Head of caudate nucleus (tissue), 42 donors: ENCODE results near the gene ANO6.
A peak's percentile ranks its signal among the peaks of the same experiment; 100 is the strongest.
"Not testable (repeated sequence)": the region's sequence is repeated elsewhere in the genome, so short reads cannot be mapped to it uniquely, and the experiment has no call there.

Source experiments
- DNase-seq, 42 donors: peaks; one replicate each; pipeline versions ENCODE4 v3.0.0 to v3.0.0-alpha.2; 2020 to 2021; ENCODE audit warnings: mixed read lengths in 7 of 42
- intact Hi-C: fragments of 100-400 bp; cut with DNase I; formaldehyde crosslinking; loops from one replicate; pipeline ENCODE4 v1.15.0; 2022

ANO6 gene, protein sequence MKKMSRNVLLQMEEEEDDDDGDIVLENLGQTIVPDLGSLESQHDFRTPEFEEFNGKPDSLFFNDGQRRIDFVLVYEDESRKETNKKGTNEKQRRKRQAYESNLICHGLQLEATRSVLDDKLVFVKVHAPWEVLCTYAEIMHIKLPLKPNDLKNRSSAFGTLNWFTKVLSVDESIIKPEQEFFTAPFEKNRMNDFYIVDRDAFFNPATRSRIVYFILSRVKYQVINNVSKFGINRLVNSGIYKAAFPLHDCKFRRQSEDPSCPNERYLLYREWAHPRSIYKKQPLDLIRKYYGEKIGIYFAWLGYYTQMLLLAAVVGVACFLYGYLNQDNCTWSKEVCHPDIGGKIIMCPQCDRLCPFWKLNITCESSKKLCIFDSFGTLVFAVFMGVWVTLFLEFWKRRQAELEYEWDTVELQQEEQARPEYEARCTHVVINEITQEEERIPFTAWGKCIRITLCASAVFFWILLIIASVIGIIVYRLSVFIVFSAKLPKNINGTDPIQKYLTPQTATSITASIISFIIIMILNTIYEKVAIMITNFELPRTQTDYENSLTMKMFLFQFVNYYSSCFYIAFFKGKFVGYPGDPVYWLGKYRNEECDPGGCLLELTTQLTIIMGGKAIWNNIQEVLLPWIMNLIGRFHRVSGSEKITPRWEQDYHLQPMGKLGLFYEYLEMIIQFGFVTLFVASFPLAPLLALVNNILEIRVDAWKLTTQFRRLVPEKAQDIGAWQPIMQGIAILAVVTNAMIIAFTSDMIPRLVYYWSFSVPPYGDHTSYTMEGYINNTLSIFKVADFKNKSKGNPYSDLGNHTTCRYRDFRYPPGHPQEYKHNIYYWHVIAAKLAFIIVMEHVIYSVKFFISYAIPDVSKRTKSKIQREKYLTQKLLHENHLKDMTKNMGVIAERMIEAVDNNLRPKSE

DNA sequence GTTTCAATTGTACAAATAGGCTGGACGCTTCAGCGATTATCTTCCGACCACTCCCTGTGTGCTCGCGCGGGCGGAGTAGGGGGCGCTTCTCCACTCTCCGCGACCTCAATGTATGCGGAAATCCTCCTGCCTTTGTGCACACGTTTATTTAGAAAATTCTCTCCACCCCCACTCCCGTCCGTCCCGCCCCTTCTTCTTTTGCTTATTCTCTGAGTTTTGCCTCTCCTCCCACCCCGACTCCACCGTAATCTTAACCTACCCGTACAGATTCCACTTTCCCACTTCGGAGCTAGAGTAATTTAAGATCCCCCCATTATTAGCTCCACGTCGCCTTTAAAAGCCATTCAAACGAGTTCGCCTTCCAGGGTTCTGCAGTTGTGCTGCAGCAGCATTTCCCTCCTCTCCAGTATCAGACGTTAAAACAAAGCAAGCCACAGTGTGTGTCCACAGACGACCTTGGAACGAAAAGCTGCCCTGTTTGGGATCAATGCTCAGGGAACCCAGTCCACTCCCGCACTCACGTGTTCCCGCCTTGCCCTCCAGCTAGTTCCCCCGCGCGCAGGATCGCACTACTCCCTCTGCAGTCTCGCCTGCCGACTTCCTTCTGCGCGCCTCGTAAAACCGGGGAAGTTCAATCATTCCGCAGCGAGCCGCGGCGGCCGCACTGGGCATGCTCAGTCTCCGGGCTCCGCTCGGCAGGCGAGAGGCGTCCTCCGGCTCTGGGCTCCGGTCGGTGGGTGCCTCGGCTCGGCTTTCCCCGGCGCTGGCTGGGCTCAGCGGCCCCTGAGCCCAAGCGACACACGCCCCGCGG, at the start of gene ANO6:
ANO6 (plus strand) TSS at position 677 of the 811 bp plus-strand sequence. CDS start 227 bp downstream, outside the sequence.
- intact Hi-C loops, result loop anchor here (5.0 kb wide), 1 partner anchor 512 kb away; the partner anchor contains the start of gene ARID2
- DNase-seq, result peak; percentile 55 to 95 (median 86)

DNA sequence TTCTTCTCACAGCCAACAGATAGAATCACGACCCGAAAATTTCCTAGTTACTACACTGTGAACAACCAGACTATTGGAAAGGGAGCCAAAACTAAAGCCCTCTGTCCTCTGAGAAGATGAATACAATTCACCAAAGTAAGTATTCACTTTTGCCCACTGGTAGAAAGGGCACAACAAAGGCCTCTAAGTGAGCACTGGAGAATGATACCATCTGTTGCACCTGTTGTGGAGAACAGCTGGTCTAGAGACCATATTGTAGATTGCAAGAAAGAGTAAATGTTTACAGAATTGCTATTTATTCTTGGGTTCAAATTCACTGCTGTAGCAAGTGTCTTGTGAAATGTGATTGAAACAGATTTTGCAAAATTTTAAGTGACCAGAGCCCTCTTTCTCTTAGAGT, 46.9 kb upstream of the ANO6 start:
- intact Hi-C loops, result no loop called here
- no peak for DNase-seq

DNA sequence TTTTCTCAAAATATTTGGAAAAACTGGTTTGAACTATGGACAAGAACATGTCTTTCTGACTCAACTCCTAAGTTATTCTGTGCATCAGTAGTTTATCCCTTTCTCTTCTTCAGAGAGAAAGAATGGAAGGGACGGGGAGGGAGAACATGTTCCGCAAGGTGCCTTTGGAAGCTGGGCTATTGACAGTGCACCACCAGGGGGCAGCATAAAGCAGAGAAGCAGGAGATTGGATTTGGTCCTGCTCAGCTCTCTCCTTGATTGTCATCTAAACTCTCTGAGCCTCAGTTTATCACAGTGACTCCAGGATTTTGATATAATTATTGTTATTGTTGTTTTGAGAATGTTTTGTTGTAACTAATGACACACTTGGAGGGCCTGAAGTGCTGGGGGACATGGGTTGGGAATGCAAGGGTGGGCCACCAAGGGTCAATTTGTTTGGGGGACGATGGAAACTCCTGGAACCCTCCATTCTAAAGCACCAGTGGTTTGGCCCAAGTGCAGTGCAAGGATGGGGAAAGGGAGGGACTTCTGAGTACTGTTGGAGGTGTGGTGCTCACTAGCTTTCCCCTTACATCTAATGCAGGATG, 45.3 kb upstream of the ANO6 start:
- DNase-seq, result peak; percentile 46 to 91 (median 79)
- intact Hi-C loops, result no loop called here

- intact Hi-C loops, DNase-seq: not testable (repeated sequence)
Measured at GRCh38 chr12:45173293-45173692, 42.6 kb upstream of the ANO6 start.

DNA sequence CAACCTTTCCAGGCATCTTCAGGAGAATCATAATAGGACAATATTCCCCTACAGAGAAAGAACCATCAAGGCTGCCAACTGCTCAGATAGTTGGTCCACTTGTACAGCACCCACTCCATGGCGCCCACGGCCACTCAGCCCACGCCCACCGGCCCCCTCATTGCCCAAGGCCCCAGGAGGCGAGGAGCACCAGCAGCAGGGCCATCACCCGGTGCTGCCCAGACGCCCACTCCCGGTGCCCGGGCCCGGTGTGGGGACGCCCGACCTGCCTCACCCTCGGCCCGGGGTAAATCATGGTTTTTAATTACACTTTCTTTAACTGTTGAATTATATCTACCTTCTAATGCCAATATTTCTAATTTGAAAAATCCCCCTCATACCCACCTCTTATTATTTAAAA, 41.3 kb upstream of the ANO6 start:
- intact Hi-C loops, result no loop called here
- no peak for DNase-seq

DNA sequence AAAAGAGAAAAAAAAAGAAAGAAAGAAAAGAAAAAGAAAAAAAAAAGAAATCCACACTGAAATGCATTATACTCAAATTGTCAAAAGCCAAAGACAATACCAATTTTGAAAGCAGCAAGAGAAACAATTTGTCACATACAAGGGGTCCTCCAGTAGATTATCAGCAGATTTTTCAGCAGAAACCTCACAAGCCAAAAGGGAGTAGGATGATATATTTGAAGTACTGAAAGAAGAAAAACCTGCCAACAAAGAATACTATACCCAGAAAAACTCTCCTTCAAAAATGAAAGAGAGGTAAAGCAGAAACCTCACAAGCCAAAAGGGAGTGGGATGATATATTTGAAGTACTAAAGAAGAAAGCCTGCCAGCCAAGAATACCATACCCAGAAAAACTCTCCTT, 37.1 kb upstream of the ANO6 start:
- DNase-seq, result no peak
- intact Hi-C loops, result no loop called here

- no peak for DNase-seq
- intact Hi-C loops, result no loop called here
Measured at GRCh38 chr12:45182511-45182910, 33.4 kb upstream of the ANO6 start.

- intact Hi-C loops, result no loop called here
- DNase-seq, result no peak
Measured at GRCh38 chr12:45183246-45183645, 32.6 kb upstream of the ANO6 start.

GRCh38 chr12:45184147-45184963, 31.5 kb upstream of the ANO6 start:
- intact Hi-C loops, result no loop called here
- DNase-seq, result no peak

DNA sequence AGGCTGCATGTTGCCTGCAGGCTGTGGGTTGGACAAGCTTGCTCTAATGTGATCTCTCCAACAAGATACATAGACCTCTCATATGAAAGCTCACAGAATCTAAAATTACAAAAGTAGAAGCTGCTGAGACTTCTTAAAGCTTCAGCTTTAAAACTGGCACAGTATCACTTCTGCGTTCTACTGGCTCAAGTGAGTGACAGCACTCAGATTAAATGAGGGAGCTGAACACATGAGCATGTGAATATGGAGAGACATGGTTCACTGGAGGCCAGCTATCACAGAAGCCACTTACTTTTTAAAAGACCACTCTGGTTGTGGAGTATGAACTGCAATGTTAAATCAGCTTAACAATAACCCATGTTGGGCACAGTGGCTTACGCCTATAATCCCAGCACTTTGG, 29.1 kb upstream of the ANO6 start:
- intact Hi-C loops, result no loop called here
- DNase-seq, result no peak

DNA sequence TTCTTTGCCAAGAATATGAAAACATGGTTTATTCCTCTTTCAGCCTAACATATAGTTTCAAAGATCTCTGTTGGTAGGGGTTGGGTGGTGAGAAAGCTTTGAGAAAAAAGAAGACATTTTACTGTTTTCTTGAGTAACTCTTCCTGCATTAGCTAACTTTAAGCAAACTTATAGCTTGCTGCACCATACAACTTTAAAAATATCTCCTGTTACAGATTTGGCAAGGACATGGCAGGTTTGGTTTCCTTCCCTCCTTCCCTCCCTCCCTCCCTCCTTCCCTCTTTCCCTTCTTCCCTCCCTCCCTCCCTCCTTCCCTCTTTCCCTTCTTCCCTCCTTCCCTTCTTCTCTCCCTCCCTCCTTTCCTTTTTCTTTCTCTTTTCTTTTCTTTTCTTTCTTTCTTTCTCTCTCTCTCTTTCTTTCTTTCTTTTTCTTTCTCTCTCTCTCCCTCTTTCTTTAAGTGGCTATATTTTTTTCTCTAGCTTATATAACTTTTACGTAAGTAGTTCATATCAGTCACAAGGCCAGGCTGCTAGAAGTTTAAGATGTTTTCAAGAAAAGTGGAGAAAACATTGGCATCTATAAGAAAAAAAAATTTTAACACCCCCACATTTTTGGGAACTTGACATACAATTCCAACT, 26.0 kb upstream of the ANO6 start:
- intact Hi-C loops, result no loop called here
- no peak for DNase-seq

DNA sequence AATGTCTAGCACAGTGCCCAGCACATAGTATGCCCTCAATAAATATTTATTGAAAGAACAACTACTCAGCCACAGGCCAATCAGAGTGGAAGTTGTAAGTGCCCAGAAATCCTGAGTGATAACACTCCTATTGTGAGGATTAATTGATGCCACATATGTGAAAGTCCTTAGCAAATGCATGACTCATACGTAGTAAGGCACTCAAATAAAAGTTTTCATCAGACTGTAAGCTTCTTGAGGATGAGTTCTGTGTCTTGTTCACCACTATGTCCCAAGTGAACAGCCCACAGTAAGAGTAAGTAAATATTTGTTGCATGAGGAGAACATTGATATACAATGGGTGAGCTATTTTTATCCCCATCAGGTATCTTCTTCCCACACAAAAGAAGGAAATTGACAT, 24.7 kb upstream of the ANO6 start:
- intact Hi-C loops, result no loop called here
- DNase-seq, result no peak

- intact Hi-C loops, result no loop called here
- no peak for DNase-seq
Measured at GRCh38 chr12:45192707-45193106, 23.2 kb upstream of the ANO6 start.

- DNase-seq, result no peak
- intact Hi-C loops, result no loop called here
Measured at GRCh38 chr12:45200491-45201043, 15.3 kb upstream of the ANO6 start.

GRCh38 chr12:45203767-45204166, 12.1 kb upstream of the ANO6 start:
- intact Hi-C loops, result no loop called here

GRCh38 chr12:45204757-45205156, 11.1 kb upstream of the ANO6 start:
- no peak for DNase-seq
- intact Hi-C loops, result no loop called here

More at GRCh38 chr12:45203767-45204166, 12.1 kb upstream of the ANO6 start:
- no peak for DNase-seq

DNA sequence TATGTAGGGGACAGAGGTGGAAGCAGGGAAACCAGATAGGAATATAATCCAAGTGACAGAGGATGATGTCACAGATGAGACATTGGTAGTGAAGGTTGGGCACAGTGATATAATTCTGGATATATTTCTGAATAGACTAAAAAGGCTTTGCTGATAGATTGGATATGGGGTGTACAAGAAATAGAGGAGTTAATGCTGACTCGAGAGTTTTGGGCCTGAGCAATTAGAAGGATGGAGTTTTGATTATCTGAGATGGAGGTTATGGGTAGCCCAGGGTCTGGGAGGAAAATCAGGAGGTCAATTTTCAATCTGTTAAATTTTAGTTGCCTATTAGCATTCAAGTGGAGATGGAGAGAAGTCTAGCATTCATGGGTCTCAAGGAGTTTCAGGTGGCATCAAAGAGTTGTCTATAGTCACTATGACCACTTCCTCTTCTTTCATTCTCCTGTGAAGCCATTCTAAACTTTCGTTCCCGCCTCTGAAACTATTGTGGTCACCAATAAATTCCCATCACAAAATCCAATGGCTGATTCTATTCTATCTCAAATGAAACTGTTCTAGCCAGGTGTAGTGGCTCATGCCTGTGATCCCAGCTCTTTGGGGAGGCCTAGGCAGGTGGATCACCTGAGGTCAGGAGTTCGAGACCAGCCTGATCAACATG, 10.6 kb upstream of the ANO6 start:
- intact Hi-C loops, result no loop called here
- DNase-seq, result no peak
